Neural progenitor cell (in vitro differentiated cells): ENCODE results near the gene AGT.

Source experiments
- EZH2phosphoT487 ChIP-seq: fragments of 200-600 bp; sonication (generic); IDR thresholded peaks from 2 replicates; pipeline ENCODE4 v1.6.1; 2017; ENCODE audit warnings: antibody characterized with exemption
- TF ChIP-seq, protein P1 (sequence below): fragments of 200-600 bp; sonication (generic); IDR thresholded peaks from 2 replicates; pipeline ENCODE4 v1.5.1; 2017; ENCODE audit warnings: antibody characterized with exemption, mild to moderate bottlenecking

DNA sequence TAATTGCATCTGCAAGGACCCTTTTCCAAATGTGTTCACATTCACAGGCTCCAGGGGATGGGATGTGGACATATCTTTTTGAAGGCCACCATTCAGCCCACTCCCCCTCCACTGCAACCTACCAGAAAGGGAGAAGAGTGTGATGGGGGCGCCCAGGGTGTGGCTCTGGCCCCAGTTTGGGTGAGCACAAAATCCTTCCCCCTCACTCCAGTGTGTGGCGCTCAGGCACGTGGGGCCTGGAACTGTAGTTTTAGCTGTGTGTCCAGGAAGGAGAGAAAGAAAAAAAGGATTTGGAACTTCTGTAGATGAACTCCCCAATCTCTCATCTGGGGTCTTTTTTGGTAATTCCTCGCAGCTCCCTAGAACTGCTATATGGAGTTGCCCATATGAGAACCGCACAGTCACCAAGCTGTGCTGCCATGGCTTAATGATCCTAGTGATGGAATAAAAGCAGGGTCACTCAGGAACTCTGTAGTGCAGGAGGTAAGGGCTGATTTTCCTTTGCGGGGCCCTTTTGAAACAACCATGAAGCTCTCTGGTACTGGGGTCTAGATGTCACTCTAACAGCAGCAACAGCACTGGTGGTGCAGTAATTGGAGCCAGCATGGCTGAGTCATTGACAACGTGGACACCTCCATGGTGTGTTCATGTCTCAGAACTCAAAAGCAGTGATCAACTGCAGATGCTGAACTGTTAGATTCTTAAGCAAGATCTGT, 17.0 kb downstream of the AGT start:
- no peak for TF ChIP-seq EZH2phosphoT487
- TF ChIP-seq, protein P1, sequence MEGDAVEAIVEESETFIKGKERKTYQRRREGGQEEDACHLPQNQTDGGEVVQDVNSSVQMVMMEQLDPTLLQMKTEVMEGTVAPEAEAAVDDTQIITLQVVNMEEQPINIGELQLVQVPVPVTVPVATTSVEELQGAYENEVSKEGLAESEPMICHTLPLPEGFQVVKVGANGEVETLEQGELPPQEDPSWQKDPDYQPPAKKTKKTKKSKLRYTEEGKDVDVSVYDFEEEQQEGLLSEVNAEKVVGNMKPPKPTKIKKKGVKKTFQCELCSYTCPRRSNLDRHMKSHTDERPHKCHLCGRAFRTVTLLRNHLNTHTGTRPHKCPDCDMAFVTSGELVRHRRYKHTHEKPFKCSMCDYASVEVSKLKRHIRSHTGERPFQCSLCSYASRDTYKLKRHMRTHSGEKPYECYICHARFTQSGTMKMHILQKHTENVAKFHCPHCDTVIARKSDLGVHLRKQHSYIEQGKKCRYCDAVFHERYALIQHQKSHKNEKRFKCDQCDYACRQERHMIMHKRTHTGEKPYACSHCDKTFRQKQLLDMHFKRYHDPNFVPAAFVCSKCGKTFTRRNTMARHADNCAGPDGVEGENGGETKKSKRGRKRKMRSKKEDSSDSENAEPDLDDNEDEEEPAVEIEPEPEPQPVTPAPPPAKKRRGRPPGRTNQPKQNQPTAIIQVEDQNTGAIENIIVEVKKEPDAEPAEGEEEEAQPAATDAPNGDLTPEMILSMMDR: peak; percentile 6
